Upper lobe of left lung (tissue), 6 donors: ENCODE data around the gene HCFC1. TPM values are rescaled to one million over a fixed set of nuclear protein-coding genes. Genes with fewer than 3 reads are reported as not detected.

Experiments used
- ATAC-seq, 2 donors: fragments of 200-7000 bp; cut with Tn5 transposase; one replicate each; pipeline ENCODE4 v1.9.1; 2022; ENCODE audit warnings: mild to moderate bottlenecking in 2 of 2, moderate library complexity in 2 of 2; ENCODE audit not compliant: low FRiP score in 2 of 2
- DNase-seq, 2 donors: peaks; one replicate each; pipeline ENCODE4 v3.0.0-alpha.2; 2019 to 2020
- H3K27ac ChIP-seq, 4 donors: fragments of 200-600 bp; sonication (generic); one replicate each; pipeline ENCODE4 v1.5.1; 2016 to 2019
- H3K27me3 ChIP-seq, 4 donors: fragments of 200-600 bp; sonication (generic); one replicate each; pipeline ENCODE4 v1.5.1; 2017 to 2019
- H3K36me3 ChIP-seq, 4 donors: fragments of 200-600 bp; sonication (generic); one replicate each; pipeline ENCODE4 v1.5.1; 2016 to 2019
- H3K4me1 ChIP-seq, 4 donors: fragments of 200-600 bp; sonication (generic); one replicate each; pipeline ENCODE4 v1.5.1; 2018 to 2019
- H3K4me3 ChIP-seq, 4 donors: fragments of 200-600 bp; sonication (generic); one replicate each; pipeline ENCODE4 v1.5.1; 2017 to 2019; ENCODE audit warnings: mild to moderate bottlenecking in 2 of 4, moderate library complexity in 1 of 4
- H3K9me3 ChIP-seq, 4 donors: fragments of 200-600 bp; sonication (generic); one replicate each; pipeline ENCODE4 v1.5.1; 2018 to 2019
- EP300 ChIP-seq, 4 donors: sonication (generic); formaldehyde crosslinking; IDR thresholded peaks; one replicate each; pipeline ENCODE4 v1.5.1; 2017; ENCODE audit warnings: antibody characterized with exemption in 4 of 4, control low read depth in 2 of 4
- POLR2A ChIP-seq, 4 donors: fragments of 450-650 bp; IDR thresholded peaks; one replicate each; pipeline ENCODE4 v1.5.1; 2016 to 2017; ENCODE audit warnings: antibody characterized with exemption in 4 of 4, mild to moderate bottlenecking in 2 of 4
- POLR2AphosphoS5 ChIP-seq, 2 donors: sonication (generic); formaldehyde crosslinking; IDR thresholded peaks; one replicate each; pipeline ENCODE4 v1.5.1; 2017; ENCODE audit warnings: antibody characterized with exemption in 2 of 2
- WGBS, 2 donors: methylation state at CpG; one replicate each; pipeline ENCODE4 v1.1.5; 2017 to 2018; 5-methylcytosine and 5-hydroxymethylcytosine counted together
- total RNA-seq, 6 donors: library from RNA; depleted of rRNA in 4 of 6; stranded (reverse); fragments of >200 nt in 4 of 6; gene quantifications; one replicate each; pipeline versions ENCODE4 v1.1.0 to v1.2.1, GENCODE V29; 2016 to 2021
- TF ChIP-seq, protein P1 (sequence below), 6 experiments: fragments of 450-650 bp in 4 of 6; fragments of 200-600 bp in 2 of 6; sonication (generic) in 2 of 6; IDR thresholded peaks; one replicate each; pipeline ENCODE4 v1.5.1; 2016 to 2019; ENCODE audit warnings: antibody characterized with exemption in 6 of 6
- donor health status: DM: no; HTN: no; CAD: no; lungs with moderate emphysema.
- donor health status: DM: no; HTN: yes; CAD: no; lungs with severe emphysema.

Gene HCFC1
- total RNA-seq, 6 donors from 2014 or later: 40.8 to 78.9 (median 52.2) TPM

DNA sequence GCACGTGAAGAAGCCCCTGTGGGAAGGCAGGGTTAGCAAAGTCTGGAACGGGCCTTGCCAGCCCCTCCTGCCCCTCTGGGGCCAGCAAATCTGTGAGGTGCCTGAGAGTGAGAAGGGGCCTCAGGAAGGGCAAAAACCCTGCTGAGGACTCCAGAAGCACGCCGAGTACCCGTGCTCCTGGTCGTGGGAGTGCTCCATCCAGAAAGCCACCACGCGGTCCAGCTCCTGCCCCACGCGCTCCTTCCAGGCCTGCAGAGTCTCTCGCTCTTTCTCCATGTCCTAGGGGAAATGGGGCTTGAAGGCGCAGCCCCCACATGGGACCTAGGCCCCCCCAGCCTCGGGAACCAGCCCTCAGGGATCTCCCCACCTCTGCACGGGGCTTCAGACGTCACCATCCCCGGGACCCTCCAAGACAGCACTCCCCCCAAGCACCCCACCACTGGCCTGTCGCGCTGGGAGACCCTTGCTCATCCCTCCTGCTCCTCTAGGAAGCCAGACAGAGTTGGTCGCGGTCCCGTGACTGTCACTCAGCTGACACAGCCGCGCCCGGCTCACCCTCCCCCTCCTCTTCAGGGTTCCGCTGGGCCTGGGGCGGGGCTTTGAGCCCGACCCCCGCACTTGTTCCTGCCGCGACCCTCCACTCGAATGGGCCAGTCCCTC lies 27.3 kb downstream of the HCFC1 start, which contains the start of gene RENBP:
TSS of gene RENBP (minus strand) at position 504 of the 660 bp plus-strand sequence. CDS start at position 471, 33 bp downstream.
- peak within 1 kb of the TSS; percentile 12 to 87 (median 61) for H3K27ac ChIP-seq
- peak; percentile 39 to 73 for ATAC-seq
- peak in 1 of 2 donors; percentile 79 for DNase-seq

DNA sequence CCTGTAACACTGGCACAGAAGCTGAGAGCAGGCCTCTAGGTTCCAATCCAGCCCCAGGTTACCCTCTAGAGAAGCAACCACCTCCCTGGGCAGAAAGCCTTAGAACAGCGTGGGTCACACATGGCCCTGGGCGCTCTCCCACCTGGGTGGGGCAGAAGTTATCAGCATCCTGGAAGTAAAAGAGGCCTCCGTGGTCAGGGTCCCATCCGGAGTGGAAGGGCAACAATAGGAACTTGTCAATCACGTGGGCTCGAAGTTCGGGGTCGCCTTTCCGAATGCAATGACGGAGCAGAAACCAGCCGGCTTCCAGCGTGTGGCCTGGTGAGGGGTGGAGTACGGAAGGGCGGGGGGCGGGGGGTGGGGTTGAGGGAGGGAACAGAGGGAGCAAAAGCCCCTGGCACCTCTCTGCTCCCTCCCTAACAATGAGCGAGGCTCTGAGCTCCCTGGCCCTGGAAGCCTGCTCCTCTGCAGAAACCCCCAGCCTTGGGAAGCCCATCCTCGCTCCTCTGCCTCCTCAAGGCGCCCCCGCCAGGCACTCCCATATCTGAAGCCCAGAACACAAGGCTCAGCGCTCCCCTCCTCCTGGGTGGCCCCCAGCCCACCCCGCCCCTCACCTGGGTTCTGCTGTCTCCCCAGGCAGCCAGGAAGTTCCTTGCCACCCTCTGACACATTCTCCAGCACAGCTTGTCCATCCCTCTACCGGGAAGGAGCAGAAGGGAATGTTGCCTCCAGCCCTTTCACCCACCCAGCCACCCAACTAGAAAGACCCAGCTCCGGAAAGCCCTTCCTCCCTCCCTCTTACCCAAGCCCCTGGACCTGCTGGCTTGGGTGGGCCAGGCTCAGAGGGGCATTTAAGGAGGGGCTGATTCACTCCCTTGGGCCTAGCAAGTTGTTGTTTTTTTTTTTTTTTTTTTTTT lies 30.0 kb downstream of the HCFC1 start:
- H3K9me3 ChIP-seq: no peaks in the 10 kb centered on the region
- H3K36me3 ChIP-seq: no peaks in the 10 kb centered on the region
- ATAC-seq (no peak), DNase-seq (no peak)
- H3K4me1 ChIP-seq: peaks cover 0 to 47% (median 2%) of the 10 kb centered on the region in 4 donors
- peak overlapping the region in 3 of 4 donors; percentile 35 to 72 (median 69) for H3K27ac ChIP-seq
- H3K4me3 ChIP-seq: peak overlapping the region in 2 of 4 donors; percentile 10 to 21
- TF ChIP-seq POLR2A (IDR thresholded peaks at IDR 0.05) (no peak), POLR2AphosphoS5 (IDR thresholded peaks at IDR 0.05) (no peak)
- TF ChIP-seq, protein P1, sequence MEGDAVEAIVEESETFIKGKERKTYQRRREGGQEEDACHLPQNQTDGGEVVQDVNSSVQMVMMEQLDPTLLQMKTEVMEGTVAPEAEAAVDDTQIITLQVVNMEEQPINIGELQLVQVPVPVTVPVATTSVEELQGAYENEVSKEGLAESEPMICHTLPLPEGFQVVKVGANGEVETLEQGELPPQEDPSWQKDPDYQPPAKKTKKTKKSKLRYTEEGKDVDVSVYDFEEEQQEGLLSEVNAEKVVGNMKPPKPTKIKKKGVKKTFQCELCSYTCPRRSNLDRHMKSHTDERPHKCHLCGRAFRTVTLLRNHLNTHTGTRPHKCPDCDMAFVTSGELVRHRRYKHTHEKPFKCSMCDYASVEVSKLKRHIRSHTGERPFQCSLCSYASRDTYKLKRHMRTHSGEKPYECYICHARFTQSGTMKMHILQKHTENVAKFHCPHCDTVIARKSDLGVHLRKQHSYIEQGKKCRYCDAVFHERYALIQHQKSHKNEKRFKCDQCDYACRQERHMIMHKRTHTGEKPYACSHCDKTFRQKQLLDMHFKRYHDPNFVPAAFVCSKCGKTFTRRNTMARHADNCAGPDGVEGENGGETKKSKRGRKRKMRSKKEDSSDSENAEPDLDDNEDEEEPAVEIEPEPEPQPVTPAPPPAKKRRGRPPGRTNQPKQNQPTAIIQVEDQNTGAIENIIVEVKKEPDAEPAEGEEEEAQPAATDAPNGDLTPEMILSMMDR (IDR thresholded peaks at IDR 0.05): no peak
- no peaks in the 10 kb centered on the region for H3K27me3 ChIP-seq
- WGBS, 2 donors: 35 to 78% methylated on average over 2 to 11 of the region's 23 CpGs

More for the DNA sequence above, 27.3 kb downstream of the HCFC1 start, which contains the start of gene RENBP:
- Histone ChIP-seq H3K4me3 (peak within 1 kb of the TSS; percentile 22 to 59 (median 49)), H3K27me3 (no peaks in the 10 kb centered on the region), H3K36me3 (peaks cover 0 to 12% (median 4%) of the 10 kb centered on the region in 4 donors), H3K4me1 (peaks cover 6 to 71% (median 8%) of the 10 kb centered on the region in 4 donors), H3K9me3 (no peaks in the 10 kb centered on the region)
- 36% methylated on average over 29 of the region's 31 CpGs; no CpG with 5 or more reads in 1 of the 2 donors for WGBS, 2 donors
- TF ChIP-seq EP300 (IDR thresholded peaks at IDR 0.05): no peak
- peak in 1 of 2 donors; percentile 34 for TF ChIP-seq POLR2AphosphoS5 (IDR thresholded peaks at IDR 0.05)
- TF ChIP-seq, protein P1 (IDR thresholded peaks at IDR 0.05): no peak
- peak in 1 of 4 donors; percentile 50 for TF ChIP-seq POLR2A (IDR thresholded peaks at IDR 0.05)

DNA sequence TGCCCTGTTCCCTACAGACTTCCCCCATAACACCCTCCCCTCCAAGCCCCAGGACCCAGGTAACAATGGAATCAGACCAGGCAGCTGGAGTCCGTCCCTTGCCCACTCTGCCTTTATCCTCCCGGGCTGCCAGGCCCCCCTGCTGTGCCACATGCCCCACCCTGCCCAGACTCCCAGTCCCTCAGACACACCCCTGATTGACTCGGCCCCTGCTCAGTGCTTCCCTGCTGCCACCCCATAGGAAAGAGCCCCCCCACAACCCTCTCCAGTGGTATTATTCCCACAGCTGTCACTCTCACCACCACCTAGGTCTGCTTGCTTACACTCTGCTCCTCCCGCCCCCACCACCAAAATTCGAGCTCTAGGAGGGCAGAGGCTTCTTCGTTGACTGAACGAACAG lies 32.0 kb downstream of the HCFC1 start:
- Histone ChIP-seq H3K4me1 (peaks cover 0 to 51% (median 3%) of the 10 kb centered on the region in 4 donors), H3K27ac (no peak overlapping the region), H3K27me3 (no peaks in the 10 kb centered on the region), H3K4me3 (no peak overlapping the region), H3K36me3 (no peaks in the 10 kb centered on the region), H3K9me3 (no peaks in the 10 kb centered on the region)
- TF ChIP-seq POLR2A (IDR thresholded peaks at IDR 0.05): no peak
- TF ChIP-seq POLR2AphosphoS5 (IDR thresholded peaks at IDR 0.05): no peak
- TF ChIP-seq, protein P1 (IDR thresholded peaks at IDR 0.05): no peak
- TF ChIP-seq EP300 (IDR thresholded peaks at IDR 0.05): no peak
- 61% methylated on average over 7 of the region's 7 CpGs; no CpG with 5 or more reads in 1 of the 2 donors for WGBS, 2 donors
- no peak for ATAC-seq
- DNase-seq: no peak

DNA sequence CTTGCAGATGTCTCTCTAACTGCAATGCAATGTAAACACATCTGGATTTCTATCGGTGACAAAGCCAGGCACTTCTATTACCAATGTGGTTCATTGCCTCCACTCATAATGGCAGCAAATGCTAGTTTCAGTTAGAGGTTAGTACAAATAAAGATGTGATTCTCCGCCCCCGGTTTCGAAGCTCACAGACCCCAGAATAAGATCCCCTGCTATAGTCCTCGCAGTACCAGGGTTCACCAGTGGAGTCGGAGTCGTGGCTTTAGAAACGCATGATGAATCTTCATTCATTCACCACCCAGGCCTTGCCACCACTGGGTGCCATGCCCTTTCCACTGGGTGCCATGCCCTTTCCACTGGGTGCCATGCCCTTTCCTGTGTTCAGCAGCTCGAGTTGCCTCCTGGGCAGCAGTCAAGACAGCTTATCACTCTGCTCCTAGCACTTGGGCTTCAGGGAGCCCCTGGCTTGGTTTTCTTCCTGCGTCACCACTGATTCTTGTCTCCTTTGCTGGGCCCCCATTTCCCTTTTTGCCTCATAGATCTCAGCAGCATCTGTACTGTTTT lies 33.3 kb downstream of the HCFC1 start:
- Histone ChIP-seq H3K27me3 (no peaks in the 10 kb centered on the region), H3K36me3 (no peaks in the 10 kb centered on the region), H3K4me3 (no peak overlapping the region), H3K4me1 (peaks cover 5 to 51% (median 11%) of the 10 kb centered on the region in 4 donors), H3K9me3 (no peaks in the 10 kb centered on the region), H3K27ac (no peak overlapping the region)
- DNase-seq: no peak
- ATAC-seq: no peak
- TF ChIP-seq, protein P1 (IDR thresholded peaks at IDR 0.05): no peak
- no peak for TF ChIP-seq EP300 (IDR thresholded peaks at IDR 0.05)
- no peak for TF ChIP-seq POLR2A (IDR thresholded peaks at IDR 0.05)
- TF ChIP-seq POLR2AphosphoS5 (IDR thresholded peaks at IDR 0.05): no peak
- 83 to 94% methylated on average over 2 to 10 of the region's 10 CpGs for WGBS, 2 donors
